HFF-Myc (cell line): ENCODE data around the gene ZNF879.

ENCODE experiments used
- DNase-seq: peaks from one replicate; pipeline ENCODE4 v3.0.0-alpha.2; 2011; ENCODE audit warnings: low read depth; ENCODE audit errors: extremely low read depth
- H3K4me3 ChIP-seq: replicated peaks from 2 replicates; pipeline ENCODE4 v1.5.1; 2011; ENCODE audit warnings: low read depth, mild to moderate bottlenecking, control low read depth, low read length
- TF ChIP-seq, protein P1 (sequence below): IDR thresholded peaks from 2 replicates; pipeline ENCODE4 v1.5.1; 2012; ENCODE audit warnings: mild to moderate bottlenecking, low read depth, low read length, control low read depth; ENCODE audit errors: missing control alignments

ZNF879 gene

GRCh38 chr5:178988436-178989220 lies 35.0 kb upstream of the ZNF879 start:
- no peak overlapping the region for H3K4me3 ChIP-seq
- TF ChIP-seq, protein P1, sequence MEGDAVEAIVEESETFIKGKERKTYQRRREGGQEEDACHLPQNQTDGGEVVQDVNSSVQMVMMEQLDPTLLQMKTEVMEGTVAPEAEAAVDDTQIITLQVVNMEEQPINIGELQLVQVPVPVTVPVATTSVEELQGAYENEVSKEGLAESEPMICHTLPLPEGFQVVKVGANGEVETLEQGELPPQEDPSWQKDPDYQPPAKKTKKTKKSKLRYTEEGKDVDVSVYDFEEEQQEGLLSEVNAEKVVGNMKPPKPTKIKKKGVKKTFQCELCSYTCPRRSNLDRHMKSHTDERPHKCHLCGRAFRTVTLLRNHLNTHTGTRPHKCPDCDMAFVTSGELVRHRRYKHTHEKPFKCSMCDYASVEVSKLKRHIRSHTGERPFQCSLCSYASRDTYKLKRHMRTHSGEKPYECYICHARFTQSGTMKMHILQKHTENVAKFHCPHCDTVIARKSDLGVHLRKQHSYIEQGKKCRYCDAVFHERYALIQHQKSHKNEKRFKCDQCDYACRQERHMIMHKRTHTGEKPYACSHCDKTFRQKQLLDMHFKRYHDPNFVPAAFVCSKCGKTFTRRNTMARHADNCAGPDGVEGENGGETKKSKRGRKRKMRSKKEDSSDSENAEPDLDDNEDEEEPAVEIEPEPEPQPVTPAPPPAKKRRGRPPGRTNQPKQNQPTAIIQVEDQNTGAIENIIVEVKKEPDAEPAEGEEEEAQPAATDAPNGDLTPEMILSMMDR, result no peak
- DNase-seq, result no peak

DNA sequence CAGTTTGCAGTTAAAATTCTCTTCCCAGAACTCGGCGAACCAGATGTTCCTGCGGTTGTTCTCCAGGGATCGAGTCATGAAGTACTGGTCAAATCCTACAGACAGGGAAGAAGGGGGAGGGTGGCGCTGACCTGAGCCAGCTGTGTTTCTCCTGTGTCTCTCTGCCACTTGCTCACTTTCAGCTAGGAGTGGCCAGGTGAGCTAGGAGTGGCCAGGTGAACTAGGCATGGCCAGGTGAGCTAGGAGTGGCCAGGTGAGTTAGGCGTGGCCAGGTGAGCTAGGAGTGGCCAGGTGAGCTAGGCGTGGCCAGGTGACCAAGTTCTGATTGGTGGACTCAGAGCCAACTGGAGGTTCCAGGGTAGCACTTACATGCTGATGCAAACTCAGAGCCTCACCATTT lies 34.3 kb upstream of the ZNF879 start:
- TF ChIP-seq, protein P1, result no peak
- H3K4me3 ChIP-seq, result no peak overlapping the region

GRCh38 chr5:178990491-178990890 lies 33.1 kb upstream of the ZNF879 start:
- TF ChIP-seq, protein P1, result no peak
- DNase-seq, result no peak
- no peak overlapping the region for H3K4me3 ChIP-seq

More for the DNA sequence above, 34.3 kb upstream of the ZNF879 start:
- no peak for DNase-seq

DNA sequence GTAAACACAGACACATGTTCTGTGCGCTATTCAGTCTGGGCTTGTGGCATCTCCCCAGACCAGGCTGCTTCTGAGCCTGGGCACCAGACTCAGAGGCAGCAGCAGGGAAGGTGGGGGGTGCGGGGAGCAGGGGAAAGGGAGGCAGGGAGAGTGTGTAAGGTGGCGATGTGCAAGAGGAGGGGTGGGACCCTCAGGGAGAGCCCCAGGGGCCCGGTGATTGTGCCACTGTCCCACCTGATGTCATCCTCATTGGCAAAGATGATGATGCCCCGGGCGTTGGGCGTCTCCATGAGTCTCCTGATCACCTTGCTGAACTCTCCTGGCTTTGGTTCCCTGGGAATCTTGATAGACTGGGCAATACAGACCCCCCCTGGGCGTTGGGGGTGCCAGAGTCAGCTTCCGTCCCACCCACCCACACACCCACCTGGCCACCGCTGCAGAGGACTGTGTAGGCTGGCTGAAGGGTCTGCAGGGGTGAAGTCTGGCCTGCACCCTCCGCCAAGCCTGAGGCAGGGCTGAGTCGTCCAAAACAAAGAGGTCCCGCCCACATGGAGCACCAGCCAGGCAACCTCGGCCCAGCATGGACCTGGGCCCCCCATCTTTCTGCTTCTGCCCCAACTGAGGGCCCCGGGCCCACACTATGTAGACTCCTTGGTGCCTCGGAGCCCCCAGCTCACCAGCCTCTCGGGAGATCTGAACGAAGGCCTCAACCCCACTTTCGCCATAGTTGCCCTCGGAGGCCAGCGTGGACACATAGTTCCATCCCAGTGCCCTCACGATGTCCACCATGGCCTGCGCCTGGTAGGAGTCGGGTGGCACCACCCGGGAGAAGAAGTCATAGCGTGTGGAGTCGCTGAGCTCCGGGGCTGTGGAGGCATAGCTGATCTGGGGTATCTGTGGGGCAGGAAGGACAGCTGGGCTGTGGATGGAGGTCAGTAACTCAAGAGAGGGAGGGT lies 32.1 kb upstream of the ZNF879 start:
- no peak for DNase-seq
- TF ChIP-seq, protein P1, result no peak

GRCh38 chr5:178992291-178992895 lies 31.2 kb upstream of the ZNF879 start:
- no peak for DNase-seq
- H3K4me3 ChIP-seq, result no peak overlapping the region
- TF ChIP-seq, protein P1, result no peak

More for the DNA sequence above, 32.1 kb upstream of the ZNF879 start:
- H3K4me3 ChIP-seq, result no peak overlapping the region

DNA sequence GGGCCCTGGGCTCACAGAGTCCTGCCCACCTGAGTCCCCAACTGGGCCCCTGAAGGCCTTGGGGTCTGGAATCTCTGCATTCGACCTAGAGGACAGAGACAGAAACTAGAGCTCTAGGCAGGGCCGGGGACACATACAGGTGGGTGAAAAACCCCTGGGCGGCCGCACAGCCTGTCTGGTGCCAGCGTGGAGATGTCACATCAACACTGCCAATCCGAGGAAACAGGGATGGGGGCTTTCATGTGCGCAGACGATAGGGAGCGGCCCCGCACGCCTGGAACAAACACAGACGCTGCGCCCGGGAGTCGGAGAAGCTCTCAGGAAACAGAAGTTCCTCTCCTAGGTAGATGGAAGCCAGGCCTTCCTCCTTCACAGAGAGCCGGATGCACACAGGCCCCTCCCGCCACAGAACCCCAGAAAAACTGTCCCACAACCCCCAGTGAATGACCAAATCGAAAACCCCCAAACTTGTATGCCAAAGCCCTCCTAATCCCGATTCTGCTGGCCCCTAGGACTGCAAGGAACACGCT lies 30.3 kb upstream of the ZNF879 start:
- TF ChIP-seq, protein P1, result no peak
- no peak for DNase-seq

More for the DNA sequence above, 30.3 kb upstream of the ZNF879 start:
- H3K4me3 ChIP-seq, result no peak overlapping the region
